NAMALWA (cell line): ENCODE results near the gene IZUMO1R.
"Not testable (repeated sequence)": the region's sequence is repeated elsewhere in the genome, so short reads cannot be mapped to it uniquely, and the experiment has no call there.

ENCODE experiments used
- DNase-seq: peaks from one replicate; pipeline ENCODE4 v3.0.0-alpha.2; 2015; ENCODE audit warnings: low spot score

Gene IZUMO1R

GRCh38 chr11:94303966-94304958 is at the start of gene IZUMO1R:
Gene IZUMO1R, plus strand, starts transcription at chr11:94304580. Its CDS starts 1,057 bp downstream, at chr11:94305637.
- no peak for DNase-seq

GRCh38 chr11:94271885-94272372 is 32.5 kb upstream of the IZUMO1R start:
- DNase-seq: no peak

DNA sequence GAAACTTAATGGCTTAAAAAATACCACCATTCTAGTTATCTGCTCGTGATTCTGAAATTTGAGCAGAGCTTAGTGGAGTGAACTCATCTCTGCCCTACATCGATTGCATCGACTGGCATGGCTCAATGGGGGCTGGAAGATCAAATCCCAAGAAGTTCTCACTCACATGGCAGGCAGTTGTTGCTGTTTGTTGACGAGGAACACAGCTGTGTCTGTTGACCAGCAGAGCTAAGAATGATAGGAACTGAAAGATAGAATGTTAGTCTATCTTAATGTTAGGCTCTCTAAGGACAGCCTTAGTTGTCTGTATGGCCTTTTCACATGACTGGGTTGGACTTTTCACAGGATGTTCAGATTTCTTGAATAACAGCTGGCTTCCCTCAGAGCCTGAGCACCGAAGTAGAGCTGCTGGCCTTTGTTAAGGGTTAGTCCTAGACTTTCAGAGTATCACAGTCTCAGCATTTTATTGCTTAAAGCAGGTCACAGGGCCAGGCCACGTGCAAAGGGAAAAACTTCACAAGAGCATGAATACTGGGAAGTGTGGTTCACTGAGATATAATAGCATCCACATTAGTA is 31.6 kb upstream of the IZUMO1R start:
- DNase-seq: no peak

GRCh38 chr11:94275961-94276360 is 28.4 kb upstream of the IZUMO1R start:
- DNase-seq: no peak

GRCh38 chr11:94276943-94277342 is 27.4 kb upstream of the IZUMO1R start:
- DNase-seq: no peak

DNA sequence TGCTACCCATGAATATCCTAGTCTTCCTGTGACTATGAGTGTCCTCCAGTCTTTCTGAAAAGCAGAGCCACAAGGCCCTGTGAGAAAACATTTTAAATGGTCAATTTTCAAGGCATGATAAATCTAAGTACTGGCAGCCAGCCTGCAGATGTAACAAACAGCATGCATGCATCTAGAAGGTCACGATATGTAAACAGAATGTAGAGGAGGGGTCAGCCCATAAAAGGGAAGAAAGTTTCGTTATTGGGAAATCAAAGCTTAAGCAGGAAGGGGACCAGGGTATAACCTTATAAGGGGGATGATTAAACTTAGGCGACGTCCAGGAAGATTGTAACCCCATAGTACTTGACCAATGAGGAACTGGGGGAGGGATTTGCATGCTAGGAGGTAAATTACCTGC is 26.2 kb upstream of the IZUMO1R start:
- DNase-seq: not testable (repeated sequence)

GRCh38 chr11:94279996-94280395 is 24.4 kb upstream of the IZUMO1R start:
- no peak for DNase-seq

DNA sequence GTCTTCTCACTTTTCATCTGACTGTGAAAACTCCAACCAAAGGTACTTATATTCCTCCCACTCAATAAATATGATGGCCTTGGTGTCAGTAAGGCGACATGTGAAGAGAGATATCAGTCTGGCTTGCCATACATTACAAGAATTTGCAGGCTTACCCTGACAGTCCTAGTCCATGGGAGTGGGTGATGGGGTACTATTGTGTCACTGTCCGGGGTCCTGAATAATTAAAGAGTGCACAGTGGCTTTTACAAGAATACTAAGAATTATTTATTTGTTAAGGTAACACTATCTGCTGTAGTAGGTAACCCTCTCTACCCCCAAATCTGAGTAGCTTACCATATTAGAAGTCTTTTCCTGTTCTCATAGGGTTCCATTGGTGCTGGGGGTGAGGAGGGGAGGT is 23.1 kb upstream of the IZUMO1R start:
- DNase-seq: no peak

DNA sequence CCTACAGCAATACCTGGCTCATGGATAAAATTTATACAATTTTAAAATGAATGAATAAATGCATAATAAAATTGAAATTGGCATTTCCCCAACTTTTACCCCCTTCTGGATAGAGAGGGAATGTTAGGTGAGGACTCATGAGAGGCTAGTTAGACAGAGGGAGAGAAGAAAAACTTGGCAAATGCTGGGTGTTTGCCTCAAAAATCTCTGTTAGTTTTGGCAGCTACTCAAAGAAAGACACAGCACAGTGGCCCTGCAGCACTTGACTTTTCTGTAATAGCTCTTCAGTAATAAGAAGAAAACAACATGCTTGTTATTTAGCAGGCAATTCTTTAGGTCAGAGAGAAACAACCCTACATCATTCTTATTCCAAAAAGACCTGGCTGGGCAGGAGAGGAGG is 20.7 kb upstream of the IZUMO1R start:
- no peak for DNase-seq

GRCh38 chr11:94295534-94295933 is 8.8 kb upstream of the IZUMO1R start:
- no peak for DNase-seq

DNA sequence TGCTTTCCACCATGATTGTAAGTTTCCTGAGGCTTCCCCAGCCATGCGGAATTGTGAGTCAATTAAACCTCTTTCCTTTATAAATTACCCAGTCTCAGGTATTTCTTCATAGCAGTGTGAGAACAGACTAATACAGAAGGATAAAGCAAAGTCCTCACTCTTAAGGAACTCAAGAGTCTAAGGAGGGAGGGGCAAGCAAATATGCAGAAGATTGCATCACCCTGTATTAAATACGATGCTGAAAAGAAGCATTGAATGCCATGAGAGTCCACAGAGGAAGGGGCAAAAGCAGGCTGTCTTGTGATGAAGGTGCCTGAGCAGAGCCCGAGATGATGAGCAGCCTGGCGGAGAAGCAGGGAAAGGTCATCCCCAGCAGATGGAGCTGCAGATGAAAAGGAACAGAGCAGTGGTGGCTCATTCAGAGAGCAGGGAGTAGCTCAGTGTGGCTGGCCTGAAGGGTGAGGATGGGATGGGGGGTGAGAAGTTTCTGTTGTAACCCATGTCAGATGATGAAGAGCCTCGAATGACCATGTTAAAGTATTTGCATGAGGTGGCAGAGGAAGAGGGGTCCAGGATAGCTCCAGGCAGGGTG is 6.3 kb upstream of the IZUMO1R start:
- DNase-seq: no peak

DNA sequence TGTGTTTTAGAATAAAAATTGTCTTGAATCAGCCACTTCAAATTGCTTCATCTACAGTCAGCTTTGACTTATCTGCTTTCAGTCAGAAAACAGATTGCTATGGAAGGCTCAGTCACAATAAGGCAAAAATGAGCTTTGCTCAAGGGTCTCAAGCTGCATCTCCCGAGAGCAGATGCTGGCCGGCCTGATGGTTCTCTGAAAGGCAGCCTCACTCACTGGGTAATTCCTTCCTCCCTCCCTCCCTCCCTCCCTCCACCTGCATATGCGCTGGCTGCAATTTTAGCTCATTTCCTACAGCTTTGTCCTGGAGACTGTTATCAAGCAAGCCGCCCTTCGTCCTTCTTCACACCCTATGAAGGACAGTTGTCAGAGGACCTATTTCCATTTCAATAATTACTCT is 1.6 kb upstream of the IZUMO1R start:
- DNase-seq: no peak

DNA sequence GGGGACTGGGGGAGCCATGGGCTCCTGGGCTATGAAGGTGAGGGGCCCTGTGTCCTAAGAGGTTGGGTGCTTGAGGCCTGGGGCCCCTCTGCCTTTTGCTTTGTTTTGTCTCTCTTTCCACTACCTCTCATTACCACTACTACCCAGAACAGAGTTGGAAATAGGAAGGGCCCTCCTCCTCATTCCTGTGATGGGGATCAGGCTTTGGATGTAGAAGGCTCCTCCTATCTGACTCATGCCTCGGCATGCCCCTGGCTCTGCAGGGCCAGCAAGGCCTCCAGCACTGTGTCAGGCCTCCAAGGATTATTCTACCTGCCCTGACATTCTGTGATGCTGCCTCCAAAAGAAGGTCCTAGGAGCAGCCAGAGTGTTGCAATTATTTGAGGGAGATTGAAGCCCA is 766 bp downstream of the IZUMO1R start:
- DNase-seq: no peak

DNA sequence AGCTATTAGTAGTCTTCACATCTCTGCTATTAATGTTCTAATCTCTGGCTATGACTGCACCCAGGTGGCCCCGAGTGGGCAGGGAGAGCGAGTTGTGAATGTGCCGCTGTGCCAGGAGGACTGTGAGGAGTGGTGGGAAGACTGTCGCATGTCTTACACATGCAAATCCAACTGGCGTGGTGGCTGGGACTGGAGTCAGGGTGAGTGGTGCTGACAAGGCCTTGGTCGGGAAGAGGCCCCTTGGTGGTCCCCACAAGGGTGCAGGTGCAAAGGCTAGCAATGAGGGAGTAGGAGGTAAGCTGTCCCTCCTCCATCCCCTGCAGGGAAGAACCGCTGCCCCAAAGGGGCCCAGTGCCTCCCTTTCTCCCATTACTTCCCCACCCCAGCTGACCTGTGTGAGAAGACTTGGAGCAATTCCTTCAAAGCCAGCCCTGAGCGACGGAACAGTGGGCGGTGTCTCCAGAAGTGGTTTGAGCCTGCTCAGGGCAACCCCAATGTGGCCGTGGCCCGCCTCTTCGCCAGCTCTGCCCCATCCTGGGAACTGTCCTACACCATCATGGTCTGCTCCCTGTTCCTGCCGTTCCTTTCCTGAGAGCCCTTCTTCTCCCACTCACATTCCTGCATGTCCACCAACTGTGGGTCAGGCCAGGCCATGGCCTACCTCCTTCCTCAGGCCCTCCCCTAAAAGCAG is 2.9 kb downstream of the IZUMO1R start:
- no peak for DNase-seq

DNA sequence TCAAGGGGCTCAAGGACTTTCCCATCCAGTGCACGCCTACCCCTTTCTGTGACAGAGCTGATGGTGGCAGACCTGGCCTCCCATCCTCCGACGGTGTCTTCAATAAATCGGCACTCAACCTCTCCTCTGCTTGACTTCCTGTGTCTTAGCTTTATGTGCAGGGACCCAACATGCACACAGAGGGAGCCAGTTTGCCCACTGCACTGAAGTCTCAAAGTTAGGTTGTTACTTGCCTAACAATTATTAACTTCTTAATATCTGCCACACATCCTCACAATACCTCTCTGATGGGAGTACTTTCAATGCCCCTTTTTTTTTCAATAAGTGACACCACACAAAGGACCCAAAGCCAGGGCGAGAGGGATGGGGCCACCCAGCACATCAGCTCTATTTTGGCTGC is 3.6 kb downstream of the IZUMO1R start:
- no peak for DNase-seq

GRCh38 chr11:94309757-94310156 is 5.4 kb downstream of the IZUMO1R start:
- no peak for DNase-seq

GRCh38 chr11:94310191-94310875 is 6.0 kb downstream of the IZUMO1R start:
- no peak for DNase-seq

- no peak for DNase-seq
Measured at GRCh38 chr11:94312339-94312738, 8.0 kb downstream of the IZUMO1R start.

GRCh38 chr11:94314064-94314463 is 9.7 kb downstream of the IZUMO1R start:
- DNase-seq: no peak

DNA sequence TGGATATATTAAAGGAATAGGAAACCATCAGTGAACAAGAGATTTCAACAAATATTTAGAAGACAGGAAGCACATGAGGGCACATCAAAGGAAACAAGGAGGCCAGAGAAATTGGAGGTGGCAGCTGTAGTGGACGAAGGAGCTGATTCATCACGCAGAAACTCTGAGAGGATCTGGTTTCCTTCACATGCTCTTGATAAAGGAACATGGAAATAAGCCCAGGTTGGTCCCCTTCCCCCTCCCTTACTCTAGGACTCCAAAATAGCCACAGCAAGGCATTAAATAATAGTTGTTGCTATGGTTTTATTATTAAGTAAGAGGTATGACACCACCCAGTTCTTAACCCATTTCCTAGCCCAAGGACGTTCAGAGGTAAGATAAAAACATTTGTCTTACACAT is 11.3 kb downstream of the IZUMO1R start:
- DNase-seq: no peak

DNA sequence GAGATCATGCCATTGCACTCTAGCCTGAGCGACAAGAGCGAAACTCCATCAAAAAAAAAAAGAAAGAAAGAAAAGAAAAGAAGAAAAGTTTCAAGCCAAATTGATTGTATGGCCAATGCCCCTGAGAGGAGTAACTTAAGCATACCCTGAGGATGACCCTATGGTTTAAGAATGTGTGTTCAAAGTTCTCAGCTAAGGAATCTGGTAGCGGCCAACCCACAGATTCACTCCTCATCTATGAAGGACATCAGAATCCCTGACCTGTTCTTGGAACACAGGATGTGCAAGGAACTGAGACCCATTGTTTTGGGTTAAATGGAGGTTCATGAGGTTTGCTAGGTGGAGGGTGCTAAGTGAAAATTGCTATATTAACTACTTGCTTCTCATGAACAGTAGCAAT is 18.1 kb downstream of the IZUMO1R start:
- no peak for DNase-seq

- DNase-seq: peak; percentile 58
Measured at GRCh38 chr11:94325681-94326080, 21.3 kb downstream of the IZUMO1R start.
